ENCODE data around the gene DST.

The DST gene

DNA sequence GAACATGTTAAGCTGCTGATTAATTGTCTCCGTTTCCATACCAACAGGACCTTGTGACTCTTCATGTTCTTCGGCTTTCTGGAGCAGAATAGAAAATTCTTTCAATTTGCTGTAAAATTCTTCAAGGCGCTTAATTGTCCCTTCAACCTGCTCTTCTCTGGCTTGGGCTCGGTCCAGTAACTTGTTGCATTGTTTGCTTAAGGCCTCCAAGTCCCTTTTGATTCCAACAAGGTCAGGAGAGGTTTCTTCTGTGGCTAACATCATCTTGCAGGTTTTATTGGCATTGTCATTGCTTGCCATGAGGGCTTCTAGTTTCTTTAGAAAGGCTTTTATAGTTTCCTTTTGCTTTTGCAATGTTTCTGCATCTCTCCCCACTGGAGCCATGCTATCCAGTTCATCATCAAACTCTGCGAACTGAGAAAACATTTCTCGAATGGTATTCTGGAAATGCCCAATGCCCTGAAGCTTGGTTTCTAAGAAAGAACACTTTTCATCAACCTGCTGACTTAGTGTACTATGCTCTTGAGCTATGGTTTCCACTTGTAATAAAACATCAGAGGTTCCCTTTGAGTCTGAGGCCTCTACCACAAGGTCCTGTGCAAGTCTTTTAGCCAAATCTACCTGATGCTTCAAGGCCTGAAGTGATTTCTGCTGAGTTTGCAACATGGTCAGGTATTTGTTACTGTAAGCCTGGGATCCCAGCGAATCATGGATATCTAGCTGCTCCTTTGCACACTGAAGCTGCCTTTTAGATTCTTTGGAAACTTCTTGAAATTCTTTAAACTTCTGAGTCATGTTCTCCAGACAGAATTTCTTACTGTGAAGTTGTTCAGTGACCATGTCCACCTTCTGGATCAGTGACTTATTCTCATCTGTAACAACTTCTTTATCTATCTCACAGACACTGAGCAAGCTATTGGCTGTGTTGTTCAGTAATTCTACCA, 90.2 kb downstream of the DST start:
- H3K4me1 ChIP-seq (ENCODE audit: control insufficient read depth in 1 of 2, insufficient read depth in 2 of 2, low read length in 2 of 2): peaks cover 7 to 13% of the 10 kb centered on the region in 2 donors
- H3K27ac ChIP-seq (ENCODE audit: low read depth, low read length): no peak overlapping the region
- H3K9ac ChIP-seq (ENCODE audit: low read depth in 1 of 2, low read length in 2 of 2): no peak overlapping the region
- no peaks in the 10 kb centered on the region for H3K27me3 ChIP-seq (ENCODE audit: control insufficient read depth in 1 of 2, insufficient read depth in 2 of 2, low read length in 2 of 2)
- no peaks in the 10 kb centered on the region for H3K9me3 ChIP-seq (ENCODE audit: control insufficient read depth in 1 of 2, low read length in 2 of 2)
- H3K4me3 ChIP-seq (ENCODE audit: low read depth in 1 of 2, low read length in 2 of 2): no peak overlapping the region
- peaks cover 7 to 18% of the 10 kb centered on the region in 2 donors for H3K36me3 ChIP-seq (ENCODE audit: control insufficient read depth in 1 of 2, insufficient read depth in 2 of 2, low read length in 2 of 2)

DNA sequence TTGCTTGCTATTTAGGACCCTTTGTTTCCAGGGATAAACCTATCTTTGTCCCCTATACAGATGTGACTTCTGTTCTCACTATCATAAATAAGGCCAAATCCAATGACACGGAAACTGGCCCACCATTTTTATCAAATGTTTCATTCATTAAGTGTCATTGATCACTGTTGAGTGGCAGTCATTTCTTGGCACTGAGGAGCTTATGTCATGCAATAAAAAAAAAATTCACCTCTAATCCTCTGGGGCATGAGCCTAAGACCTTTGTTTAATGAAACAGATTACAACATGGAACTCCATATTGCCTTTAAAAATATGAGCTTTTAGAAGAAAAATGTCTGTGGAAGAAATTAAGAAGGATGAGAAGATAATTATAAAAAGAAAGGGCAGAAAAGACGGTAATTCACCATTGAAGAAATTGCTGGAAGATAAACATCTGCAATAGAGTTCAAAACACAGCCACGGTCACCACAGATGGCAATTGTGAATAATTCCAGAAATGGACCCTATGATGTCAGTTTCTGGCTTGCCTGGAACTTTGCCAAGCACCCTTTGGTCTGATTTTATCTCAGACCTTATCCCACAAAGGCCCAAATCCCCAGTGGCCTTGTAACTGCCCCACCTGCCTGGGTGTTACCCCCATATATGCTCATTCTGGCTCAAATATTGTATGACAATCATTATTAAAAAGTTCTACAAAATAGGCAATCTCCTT, 91.1 kb downstream of the DST start:
- H3K36me3 ChIP-seq (ENCODE audit: control insufficient read depth in 1 of 2, insufficient read depth in 2 of 2, low read length in 2 of 2): peaks cover 7 to 18% of the 10 kb centered on the region in 2 donors
- H3K9ac ChIP-seq (ENCODE audit: low read depth in 1 of 2, low read length in 2 of 2): no peak overlapping the region
- peaks cover 7 to 13% of the 10 kb centered on the region in 2 donors for H3K4me1 ChIP-seq (ENCODE audit: control insufficient read depth in 1 of 2, insufficient read depth in 2 of 2, low read length in 2 of 2)
- no peak overlapping the region for H3K27ac ChIP-seq (ENCODE audit: low read depth, low read length)
- H3K9me3 ChIP-seq (ENCODE audit: control insufficient read depth in 1 of 2, low read length in 2 of 2): no peaks in the 10 kb centered on the region
- H3K27me3 ChIP-seq (ENCODE audit: control insufficient read depth in 1 of 2, insufficient read depth in 2 of 2, low read length in 2 of 2): no peaks in the 10 kb centered on the region
- no peak overlapping the region for H3K4me3 ChIP-seq (ENCODE audit: low read depth in 1 of 2, low read length in 2 of 2)

DNA sequence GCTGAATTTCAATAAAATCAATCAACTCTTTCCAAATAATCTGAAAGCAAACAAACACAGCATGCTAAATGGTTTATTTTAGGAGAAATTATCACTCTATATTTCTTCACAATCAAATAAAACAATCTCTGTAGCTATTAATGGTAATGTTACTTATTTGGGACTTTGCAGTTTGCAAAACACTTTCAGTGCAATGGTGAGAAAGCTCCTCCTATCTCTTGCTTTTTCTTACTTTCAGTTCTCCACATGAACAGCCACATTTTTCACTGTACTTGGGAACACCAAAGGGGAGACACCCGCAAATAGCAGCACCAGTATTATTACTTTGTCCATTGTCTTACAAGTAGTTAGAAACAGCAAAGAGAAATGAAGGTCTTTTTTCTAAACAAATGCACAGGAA, 92.4 kb downstream of the DST start:
- H3K4me3 ChIP-seq (ENCODE audit: low read depth in 1 of 2, low read length in 2 of 2): no peak overlapping the region
- H3K36me3 ChIP-seq (ENCODE audit: control insufficient read depth in 1 of 2, insufficient read depth in 2 of 2, low read length in 2 of 2): peaks cover 5 to 15% of the 10 kb centered on the region in 2 donors
- no peak overlapping the region for H3K9ac ChIP-seq (ENCODE audit: low read depth in 1 of 2, low read length in 2 of 2)
- H3K4me1 ChIP-seq (ENCODE audit: control insufficient read depth in 1 of 2, insufficient read depth in 2 of 2, low read length in 2 of 2): peaks cover 7 to 13% of the 10 kb centered on the region in 2 donors
- H3K27ac ChIP-seq (ENCODE audit: low read depth, low read length): no peak overlapping the region
- no peaks in the 10 kb centered on the region for H3K9me3 ChIP-seq (ENCODE audit: control insufficient read depth in 1 of 2, low read length in 2 of 2)
- H3K27me3 ChIP-seq (ENCODE audit: control insufficient read depth in 1 of 2, insufficient read depth in 2 of 2, low read length in 2 of 2): no peaks in the 10 kb centered on the region

DNA sequence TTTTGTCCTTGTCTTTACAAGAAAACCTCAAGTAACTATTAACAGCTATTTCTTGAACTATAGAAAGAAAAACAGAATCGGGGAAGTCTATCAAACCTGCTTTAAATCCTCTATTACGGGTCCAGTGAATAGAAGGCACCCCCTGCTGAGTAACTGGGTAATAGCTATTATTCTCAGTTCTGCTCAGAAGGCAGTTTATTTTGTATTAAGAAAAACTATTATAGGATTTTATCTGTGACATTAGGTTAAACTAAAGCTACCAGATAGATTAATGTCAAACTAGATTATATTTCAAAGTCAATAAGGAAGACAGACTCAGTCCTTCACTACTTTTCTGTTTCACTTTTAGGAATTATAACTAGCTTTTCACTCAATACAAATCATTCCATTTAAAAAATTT, 93.7 kb downstream of the DST start:
- no peaks in the 10 kb centered on the region for H3K9me3 ChIP-seq (ENCODE audit: control insufficient read depth in 1 of 2, low read length in 2 of 2)
- no peaks in the 10 kb centered on the region for H3K27me3 ChIP-seq (ENCODE audit: control insufficient read depth in 1 of 2, insufficient read depth in 2 of 2, low read length in 2 of 2)
- H3K9ac ChIP-seq (ENCODE audit: low read depth in 1 of 2, low read length in 2 of 2): no peak overlapping the region
- H3K4me1 ChIP-seq (ENCODE audit: control insufficient read depth in 1 of 2, insufficient read depth in 2 of 2, low read length in 2 of 2): peaks cover 7 to 13% of the 10 kb centered on the region in 2 donors
- no peak overlapping the region for H3K4me3 ChIP-seq (ENCODE audit: low read depth in 1 of 2, low read length in 2 of 2)
- H3K36me3 ChIP-seq (ENCODE audit: control insufficient read depth in 1 of 2, insufficient read depth in 2 of 2, low read length in 2 of 2): peaks cover 0 to 7% of the 10 kb centered on the region in 2 donors
- no peak overlapping the region for H3K27ac ChIP-seq (ENCODE audit: low read depth, low read length)

DNA sequence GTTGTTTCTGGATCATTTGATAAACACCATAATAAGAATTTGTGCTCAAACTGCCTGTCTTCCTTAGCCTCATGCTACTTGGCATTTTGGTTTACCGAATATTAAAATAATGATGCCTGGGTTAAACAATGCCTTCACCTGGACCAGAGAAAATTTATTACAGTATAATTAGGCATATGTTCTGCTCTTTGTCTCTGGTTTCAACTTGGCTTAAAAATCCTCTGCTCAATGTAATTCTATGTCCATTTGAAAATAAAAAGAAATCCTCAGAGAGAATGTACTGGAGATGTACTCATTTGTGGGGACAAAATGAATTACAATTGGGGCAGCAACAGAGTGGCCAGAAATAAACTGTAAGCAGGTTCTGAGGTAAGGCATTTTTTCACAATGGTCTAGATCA, 95.0 kb downstream of the DST start:
- Histone ChIP-seq H3K27me3 (ENCODE audit: control insufficient read depth in 1 of 2, insufficient read depth in 2 of 2, low read length in 2 of 2) (no peaks in the 10 kb centered on the region), H3K36me3 (ENCODE audit: control insufficient read depth in 1 of 2, insufficient read depth in 2 of 2, low read length in 2 of 2) (peaks cover 0 to 2% of the 10 kb centered on the region in 2 donors), H3K4me1 (ENCODE audit: control insufficient read depth in 1 of 2, insufficient read depth in 2 of 2, low read length in 2 of 2) (peaks cover 7 to 13% of the 10 kb centered on the region in 2 donors), H3K4me3 (ENCODE audit: low read depth in 1 of 2, low read length in 2 of 2) (no peak overlapping the region), H3K27ac (ENCODE audit: low read depth, low read length) (no peak overlapping the region), H3K9ac (ENCODE audit: low read depth in 1 of 2, low read length in 2 of 2) (no peak overlapping the region), H3K9me3 (ENCODE audit: control insufficient read depth in 1 of 2, low read length in 2 of 2) (no peaks in the 10 kb centered on the region)

DNA sequence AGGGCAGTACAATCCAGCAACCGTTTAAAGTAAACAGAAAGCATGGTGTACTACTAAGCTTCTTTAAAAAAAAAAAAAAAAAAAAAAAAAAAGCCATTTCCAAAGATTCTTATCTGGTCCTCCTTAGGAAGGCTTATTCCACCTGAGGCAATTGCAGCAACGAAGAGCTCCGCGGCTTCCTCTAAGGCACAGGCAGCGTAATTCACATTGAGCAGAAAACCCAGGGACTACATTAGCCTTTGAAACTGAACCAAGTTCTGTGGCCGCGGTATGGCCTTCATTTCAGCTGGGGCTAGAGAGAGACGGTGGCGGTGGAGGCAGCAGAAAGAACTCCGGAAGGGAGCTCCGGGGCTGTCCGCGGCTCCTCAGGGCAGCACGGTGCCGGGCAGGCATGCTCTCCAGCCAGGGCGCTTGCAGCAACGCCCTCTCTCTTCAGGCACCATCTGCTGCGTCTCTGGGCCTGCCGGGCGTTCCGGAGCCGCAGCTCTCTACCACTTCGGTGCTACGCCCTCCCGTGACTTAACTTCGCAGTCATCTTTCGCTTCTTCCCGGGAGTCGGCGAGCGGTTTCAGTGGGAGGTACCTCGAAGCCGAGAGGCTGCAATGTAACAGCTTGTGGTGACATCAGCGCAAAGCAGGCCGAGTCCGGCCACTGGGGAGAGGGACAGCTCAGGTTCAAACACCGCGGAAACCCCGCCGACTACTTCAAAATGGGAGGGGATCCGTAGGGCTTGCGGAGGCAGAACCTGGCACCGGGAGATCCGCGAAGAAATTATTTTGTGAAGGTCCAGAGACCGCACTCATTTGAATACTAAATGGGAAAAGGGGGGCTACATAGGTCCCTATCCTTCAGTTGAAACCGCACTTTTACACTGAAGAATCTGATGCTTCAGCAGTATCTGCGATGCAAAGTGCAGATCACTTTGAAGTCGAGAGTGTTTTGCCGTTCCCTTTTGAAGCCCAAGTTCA, 100.0 kb downstream of the DST start:
- H3K4me1 ChIP-seq (ENCODE audit: control insufficient read depth in 1 of 2, insufficient read depth in 2 of 2, low read length in 2 of 2): peaks cover 24 to 33% of the 10 kb centered on the region in 2 donors
- peak overlapping the region; percentile 78 to 84 for H3K9ac ChIP-seq (ENCODE audit: low read depth in 1 of 2, low read length in 2 of 2)
- H3K36me3 ChIP-seq (ENCODE audit: control insufficient read depth in 1 of 2, insufficient read depth in 2 of 2, low read length in 2 of 2): no peaks in the 10 kb centered on the region
- H3K27ac ChIP-seq (ENCODE audit: low read depth, low read length): peak overlapping the region; percentile 89
- H3K9me3 ChIP-seq (ENCODE audit: control insufficient read depth in 1 of 2, low read length in 2 of 2): no peaks in the 10 kb centered on the region
- no peaks in the 10 kb centered on the region for H3K27me3 ChIP-seq (ENCODE audit: control insufficient read depth in 1 of 2, insufficient read depth in 2 of 2, low read length in 2 of 2)
- peak overlapping the region; percentile 74 to 80 for H3K4me3 ChIP-seq (ENCODE audit: low read depth in 1 of 2, low read length in 2 of 2)

DNA sequence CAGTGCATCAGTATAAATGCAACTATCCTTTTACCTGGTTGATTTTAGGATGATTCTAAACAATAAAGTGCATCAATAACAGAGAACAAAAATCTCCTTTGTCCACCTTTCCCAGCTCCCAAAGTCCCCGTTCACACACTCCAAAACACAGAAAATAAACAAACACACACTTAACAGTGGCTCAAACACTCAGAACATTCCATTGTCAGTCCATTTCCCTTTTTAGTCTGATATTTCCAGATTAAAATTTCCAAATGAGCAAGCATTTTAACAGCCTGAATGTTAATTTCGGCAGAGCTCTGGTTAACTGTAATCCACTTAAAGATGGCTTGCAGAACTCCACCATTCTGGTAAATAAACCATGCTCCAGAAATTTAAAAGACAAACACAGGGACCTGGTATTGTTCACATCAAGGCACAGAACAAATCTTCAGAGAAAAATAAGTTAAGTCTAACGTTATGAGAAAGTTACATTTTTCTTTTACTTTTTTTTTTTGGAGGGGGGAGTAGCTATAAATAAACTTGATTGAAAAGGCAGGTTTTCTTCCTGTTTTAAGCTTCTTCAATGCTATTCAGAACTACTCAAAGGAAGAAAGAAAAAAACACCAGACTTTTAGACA, 100.8 kb downstream of the DST start:
- Histone ChIP-seq H3K4me3 (ENCODE audit: low read depth in 1 of 2, low read length in 2 of 2) (peak overlapping the region; percentile 74 to 80), H3K36me3 (ENCODE audit: control insufficient read depth in 1 of 2, insufficient read depth in 2 of 2, low read length in 2 of 2) (no peaks in the 10 kb centered on the region), H3K27me3 (ENCODE audit: control insufficient read depth in 1 of 2, insufficient read depth in 2 of 2, low read length in 2 of 2) (no peaks in the 10 kb centered on the region), H3K9me3 (ENCODE audit: control insufficient read depth in 1 of 2, low read length in 2 of 2) (no peaks in the 10 kb centered on the region), H3K9ac (ENCODE audit: low read depth in 1 of 2, low read length in 2 of 2) (peak overlapping the region; percentile 78 to 84), H3K4me1 (ENCODE audit: control insufficient read depth in 1 of 2, insufficient read depth in 2 of 2, low read length in 2 of 2) (peaks cover 30 to 38% of the 10 kb centered on the region in 2 donors), H3K27ac (ENCODE audit: low read depth, low read length) (peak overlapping the region; percentile 65)

DNA sequence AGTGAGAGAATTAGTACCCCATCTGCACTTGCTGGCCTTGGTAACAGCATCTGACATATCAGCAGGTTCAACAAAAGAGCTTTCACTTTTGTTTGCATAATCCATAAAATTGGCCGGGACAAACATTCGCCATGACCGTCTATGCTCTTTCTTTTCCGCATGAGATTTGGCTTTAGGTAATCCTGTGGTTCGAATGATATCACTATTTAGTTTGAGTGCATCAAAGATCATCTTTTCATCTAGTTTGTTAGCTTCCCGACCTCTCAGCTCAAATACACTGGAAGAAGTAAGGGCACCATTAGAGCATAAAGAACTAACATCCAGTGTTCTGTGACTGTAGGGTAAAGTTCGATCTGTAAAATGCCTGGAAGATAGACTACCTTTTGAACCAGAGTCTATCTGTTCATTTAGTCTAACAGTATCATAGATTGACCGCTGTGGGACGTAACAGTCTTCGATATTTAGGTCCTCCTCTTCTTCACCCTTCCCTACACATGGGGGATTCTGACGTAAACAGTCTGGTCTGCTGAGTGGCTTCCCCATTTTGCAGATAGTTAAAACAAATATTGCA, 101.6 kb downstream of the DST start:
- Histone ChIP-seq H3K4me1 (ENCODE audit: control insufficient read depth in 1 of 2, insufficient read depth in 2 of 2, low read length in 2 of 2) (peaks cover 30 to 38% of the 10 kb centered on the region in 2 donors), H3K4me3 (ENCODE audit: low read depth in 1 of 2, low read length in 2 of 2) (peak overlapping the region; percentile 74 to 80), H3K36me3 (ENCODE audit: control insufficient read depth in 1 of 2, insufficient read depth in 2 of 2, low read length in 2 of 2) (peaks cover 4 to 5% of the 10 kb centered on the region in 2 donors), H3K27me3 (ENCODE audit: control insufficient read depth in 1 of 2, insufficient read depth in 2 of 2, low read length in 2 of 2) (no peaks in the 10 kb centered on the region), H3K9ac (ENCODE audit: low read depth in 1 of 2, low read length in 2 of 2) (peak overlapping the region; percentile 78 to 84), H3K9me3 (ENCODE audit: control insufficient read depth in 1 of 2, low read length in 2 of 2) (no peaks in the 10 kb centered on the region), H3K27ac (ENCODE audit: low read depth, low read length) (peak overlapping the region; percentile 64)

All from duodenal mucosa (tissue), 2 donors.